NCI-H187 (cell line): ENCODE measurements around the gene YDJC.
A peak's percentile ranks its signal among the peaks of the same experiment; 100 is the strongest.
"Not testable (repeated sequence)": the region's sequence is repeated elsewhere in the genome, so short reads cannot be mapped to it uniquely, and the experiment has no call there.

Experiments used
- DNase-seq, 2 experiments: peaks; one replicate each; lab custom pipeline; 2025; lab: John Stamatoyannopoulos, UW

Gene YDJC

GRCh38 chr22:21629255-21630149 lies at the start of gene YDJC:
TSS of gene YDJC (minus strand) at chr22:21630022. CDS start at chr22:21630014, 8 bp downstream.
- peak; percentile 51 to 67 for DNase-seq

GRCh38 chr22:21679383-21679782 lies 49.6 kb upstream of the YDJC start:
- no peak for DNase-seq

GRCh38 chr22:21678842-21679241 lies 49.0 kb upstream of the YDJC start:
- not testable (repeated sequence) for DNase-seq

- DNase-seq: peak in 1 of 2 experiments; percentile 14
These were observed 48.0 kb upstream of the YDJC start for GRCh38 chr22:21677606-21678443.

GRCh38 chr22:21674638-21675245 lies 44.9 kb upstream of the YDJC start:
- DNase-seq: no peak

GRCh38 chr22:21673534-21674321 lies 43.9 kb upstream of the YDJC start:
- DNase-seq: no peak

GRCh38 chr22:21672107-21672629 lies 42.3 kb upstream of the YDJC start:
- no peak for DNase-seq

GRCh38 chr22:21669026-21669425 lies 39.2 kb upstream of the YDJC start:
- DNase-seq: no peak

GRCh38 chr22:21666786-21667185 lies 37.0 kb upstream of the YDJC start:
- no peak for DNase-seq

GRCh38 chr22:21665047-21665851 lies 35.4 kb upstream of the YDJC start:
- DNase-seq: no peak

GRCh38 chr22:21663738-21664137 lies 33.9 kb upstream of the YDJC start:
- DNase-seq: no peak

GRCh38 chr22:21661991-21662390 lies 32.2 kb upstream of the YDJC start:
- no peak for DNase-seq

GRCh38 chr22:21660904-21661303 lies 31.1 kb upstream of the YDJC start:
- DNase-seq: no peak

- no peak for DNase-seq
These were observed 30.2 kb upstream of the YDJC start for GRCh38 chr22:21659864-21660525.

GRCh38 chr22:21657360-21658032 lies 27.7 kb upstream of the YDJC start:
- peak; percentile 46 to 61 for DNase-seq

GRCh38 chr22:21657020-21657359 lies 27.2 kb upstream of the YDJC start:
- DNase-seq: no peak

GRCh38 chr22:21652547-21653545 lies 23.0 kb upstream of the YDJC start:
- no peak for DNase-seq

- peak in 1 of 2 experiments; percentile 69 for DNase-seq
These were observed 22.3 kb upstream of the YDJC start for GRCh38 chr22:21652010-21652546.
